HUES6 (cell line): ENCODE results near the gene EXOG.

Source experiments
- H3K27ac ChIP-seq: 2 replicates; pipeline ENCODE4 v1.7.0; 2013; ENCODE audit warnings: low read depth, mild to moderate bottlenecking, low read length, inconsistent platforms
- H3K27me3 ChIP-seq: 2 replicates; pipeline ENCODE4 v1.6.1; 2013; ENCODE audit warnings: low read length; ENCODE audit not compliant: control insufficient read depth, insufficient read depth
- H3K36me3 ChIP-seq: 2 replicates; pipeline ENCODE4 v1.6.1; 2013; ENCODE audit warnings: low read length; ENCODE audit not compliant: control insufficient read depth, insufficient read depth
- H3K4me1 ChIP-seq: 2 replicates; pipeline ENCODE4 v1.6.1; 2013; ENCODE audit warnings: low read length; ENCODE audit not compliant: control insufficient read depth, insufficient read depth
- H3K4me3 ChIP-seq: 2 replicates; pipeline ENCODE4 v1.5.1; 2013; ENCODE audit warnings: low read depth, low read length
- H3K9ac ChIP-seq: one replicate; pipeline ENCODE4 v1.6.1; 2013; ENCODE audit warnings: mild to moderate bottlenecking, low read length
- H3K9me3 ChIP-seq: 2 replicates; pipeline ENCODE4 v1.6.1; 2013; ENCODE audit warnings: low read depth, low read length; ENCODE audit not compliant: control insufficient read depth, insufficient read depth

Gene EXOG

DNA sequence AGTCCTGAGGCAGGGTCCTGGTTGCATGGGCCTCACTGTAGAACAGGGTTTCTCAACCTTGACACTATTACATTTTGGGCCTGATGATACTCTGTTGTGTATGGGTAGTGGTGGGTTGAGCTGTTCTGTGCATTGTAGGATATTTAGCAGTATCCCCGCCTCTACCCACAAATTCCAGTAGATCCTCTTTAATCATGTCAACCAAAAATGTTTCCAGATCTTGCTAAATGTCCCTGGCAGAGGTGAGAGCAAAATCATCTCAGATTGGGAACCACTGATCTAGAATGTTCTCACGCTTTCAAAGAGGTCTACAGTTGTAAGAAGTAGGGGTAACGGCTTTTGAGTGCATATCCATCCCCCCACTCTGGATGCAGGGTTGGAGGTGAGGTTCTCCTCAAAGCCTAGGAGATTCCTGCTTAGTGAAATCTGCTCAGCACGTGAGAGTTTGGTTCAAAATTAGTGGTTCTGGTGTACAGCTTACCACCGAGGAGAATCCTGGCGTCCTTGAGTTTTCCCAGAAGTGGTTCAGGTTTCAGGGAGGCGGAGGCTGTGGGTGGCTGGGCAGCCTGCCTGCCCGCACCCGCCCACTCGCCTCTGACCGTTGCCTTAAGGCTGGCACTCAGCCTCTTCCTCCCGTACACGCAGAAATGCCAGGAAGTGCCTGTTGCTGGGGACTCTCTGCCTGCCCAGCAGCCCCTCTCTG, 37.2 kb upstream of the EXOG start:
- Histone ChIP-seq H3K36me3 (no peaks in the 10 kb centered on the region), H3K9ac (no peak overlapping the region), H3K27ac (no peak overlapping the region), H3K27me3 (no peaks in the 10 kb centered on the region), H3K4me1 (peaks cover 34% of the 10 kb centered on the region), H3K4me3 (no peak overlapping the region), H3K9me3 (peaks cover 5% of the 10 kb centered on the region; the same call in 1 of the 2 replicates)

- Histone ChIP-seq H3K4me1 (peaks cover 34% of the 10 kb centered on the region), H3K27ac (no peak overlapping the region), H3K9me3 (peaks cover 5% of the 10 kb centered on the region; the same call in 1 of the 2 replicates), H3K4me3 (no peak overlapping the region), H3K27me3 (no peaks in the 10 kb centered on the region), H3K36me3 (no peaks in the 10 kb centered on the region), H3K9ac (no peak overlapping the region)
Measured at GRCh38 chr3:38459499-38460048, 36.6 kb upstream of the EXOG start.

GRCh38 chr3:38460377-38461270, 35.5 kb upstream of the EXOG start:
- Histone ChIP-seq H3K4me3 (no peak overlapping the region), H3K9me3 (peaks cover 8% of the 10 kb centered on the region; the same call in 1 of the 2 replicates), H3K27me3 (no peaks in the 10 kb centered on the region), H3K9ac (no peak overlapping the region), H3K4me1 (peaks cover 34% of the 10 kb centered on the region), H3K36me3 (no peaks in the 10 kb centered on the region), H3K27ac (no peak overlapping the region)

- H3K4me1 ChIP-seq: no peaks in the 10 kb centered on the region; the same call in 1 of the 2 replicates
- no peaks in the 10 kb centered on the region for H3K36me3 ChIP-seq
- H3K9me3 ChIP-seq: peaks cover 36% of the 10 kb centered on the region
Measured at GRCh38 chr3:38465588-38466154, 30.5 kb upstream of the EXOG start.

GRCh38 chr3:38468765-38469164, 27.4 kb upstream of the EXOG start:
- no peak overlapping the region for H3K27ac ChIP-seq
- no peaks in the 10 kb centered on the region for H3K27me3 ChIP-seq
- peaks cover 31% of the 10 kb centered on the region for H3K9me3 ChIP-seq
- no peak overlapping the region for H3K9ac ChIP-seq
- H3K4me1 ChIP-seq: no peaks in the 10 kb centered on the region; the same call in 1 of the 2 replicates
- H3K36me3 ChIP-seq: no peaks in the 10 kb centered on the region
- no peak overlapping the region for H3K4me3 ChIP-seq

More at GRCh38 chr3:38465588-38466154, 30.5 kb upstream of the EXOG start:
- Histone ChIP-seq H3K27ac (no peak overlapping the region), H3K27me3 (no peaks in the 10 kb centered on the region), H3K9ac (no peak overlapping the region), H3K4me3 (no peak overlapping the region)

DNA sequence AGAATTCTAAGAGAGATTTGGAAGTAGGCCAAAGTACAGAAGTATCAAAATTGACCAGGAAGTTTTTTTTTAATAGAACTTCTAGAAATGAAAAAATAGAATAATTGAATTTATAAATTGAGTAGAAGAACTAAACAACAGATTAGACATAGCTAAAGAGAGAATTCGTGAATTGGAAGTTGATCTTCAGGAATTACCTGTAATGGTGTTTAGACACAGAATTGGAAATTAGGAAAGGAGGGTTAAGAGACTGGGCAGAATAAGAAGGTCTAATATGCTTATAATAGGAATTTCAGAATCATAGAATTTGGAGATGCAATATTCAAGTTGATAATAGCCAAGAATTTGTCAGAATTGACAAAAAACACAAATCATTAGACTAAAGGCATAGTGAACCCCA, 26.3 kb upstream of the EXOG start:
- H3K4me3 ChIP-seq: no peak overlapping the region
- H3K9me3 ChIP-seq: peaks cover 31% of the 10 kb centered on the region
- H3K27me3 ChIP-seq: no peaks in the 10 kb centered on the region
- H3K27ac ChIP-seq: no peak overlapping the region
- H3K4me1 ChIP-seq: no peaks in the 10 kb centered on the region; the same call in 1 of the 2 replicates
- no peaks in the 10 kb centered on the region for H3K36me3 ChIP-seq
- no peak overlapping the region for H3K9ac ChIP-seq

DNA sequence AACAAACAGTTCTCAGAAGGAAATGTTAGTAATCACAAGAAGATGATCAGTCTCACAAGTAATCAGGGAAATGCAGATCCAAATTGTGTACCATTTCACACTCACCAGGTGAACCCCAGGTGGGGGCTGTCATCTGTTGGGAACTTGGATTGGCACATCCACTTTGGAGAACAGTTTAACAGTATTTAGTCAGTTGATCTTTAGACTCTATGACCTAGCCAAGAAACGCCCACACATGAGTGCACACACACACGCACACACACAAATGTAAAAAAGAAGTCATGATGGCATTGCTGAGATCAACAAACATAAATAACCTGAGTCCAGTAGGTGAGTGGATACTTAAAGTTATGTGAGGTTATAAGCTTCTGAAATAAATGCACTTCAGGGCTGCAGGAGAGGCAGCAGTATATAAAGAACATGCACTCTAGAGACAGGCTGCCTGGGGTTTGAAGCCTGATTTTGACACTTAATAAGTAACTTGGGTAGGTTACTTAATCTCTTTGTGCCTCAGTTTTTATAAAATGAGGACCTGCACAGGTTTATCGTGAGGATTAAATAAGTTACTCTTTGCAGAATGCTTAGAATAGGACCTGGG, 24.8 kb upstream of the EXOG start:
- no peaks in the 10 kb centered on the region; the same call in 1 of the 2 replicates for H3K4me1 ChIP-seq
- peaks cover 22% of the 10 kb centered on the region for H3K9me3 ChIP-seq
- no peak overlapping the region for H3K27ac ChIP-seq
- no peak overlapping the region for H3K4me3 ChIP-seq
- no peaks in the 10 kb centered on the region for H3K27me3 ChIP-seq
- H3K36me3 ChIP-seq: no peaks in the 10 kb centered on the region
- no peak overlapping the region for H3K9ac ChIP-seq

- Histone ChIP-seq H3K27me3 (no peaks in the 10 kb centered on the region), H3K9ac (no peak overlapping the region), H3K36me3 (peaks cover 4% of the 10 kb centered on the region), H3K27ac (no peak overlapping the region), H3K4me3 (no peak overlapping the region), H3K9me3 (peaks cover 22% of the 10 kb centered on the region), H3K4me1 (no peaks in the 10 kb centered on the region; the same call in 1 of the 2 replicates)
Measured at GRCh38 chr3:38472342-38472741, 23.8 kb upstream of the EXOG start.

- H3K27me3 ChIP-seq: no peaks in the 10 kb centered on the region
Measured at GRCh38 chr3:38473229-38473628, 22.9 kb upstream of the EXOG start.

DNA sequence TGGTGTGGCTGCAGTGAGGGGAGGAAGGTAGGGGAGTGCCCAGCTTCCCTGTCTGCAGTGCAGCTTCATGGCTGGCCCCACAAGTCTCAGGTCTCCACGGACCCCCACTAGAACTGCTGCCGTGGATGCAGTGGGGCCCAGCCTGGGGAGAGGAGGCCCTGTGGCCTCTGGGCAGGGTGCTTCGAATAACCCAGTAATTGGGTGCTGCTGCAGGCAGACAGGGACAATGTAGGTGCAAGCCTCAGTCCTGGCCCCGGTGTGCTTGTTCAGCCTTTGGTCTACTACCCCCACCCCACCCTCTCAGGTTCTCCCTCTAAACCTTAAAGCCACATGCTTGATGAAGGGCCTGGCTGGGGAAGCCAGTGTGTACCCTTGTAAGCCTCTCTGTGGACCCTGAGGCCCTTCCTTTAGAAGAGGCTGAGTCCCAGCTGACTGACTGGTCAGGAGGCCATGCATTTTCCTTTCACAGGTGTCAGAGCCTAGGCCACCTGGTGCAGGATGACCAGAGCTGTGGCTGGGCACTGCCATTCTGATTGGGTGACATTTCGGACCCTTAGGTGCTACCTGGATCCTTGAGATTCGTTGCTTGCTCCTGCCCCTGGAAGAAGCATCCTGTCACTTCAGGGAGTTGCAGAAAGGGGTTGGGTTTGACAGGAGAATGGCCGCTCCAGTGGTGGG, 21.1 kb upstream of the EXOG start:
- peaks cover 31% of the 10 kb centered on the region for H3K36me3 ChIP-seq
- no peak overlapping the region for H3K4me3 ChIP-seq
- no peak overlapping the region for H3K9ac ChIP-seq
- H3K9me3 ChIP-seq: peaks cover 4% of the 10 kb centered on the region
- no peaks in the 10 kb centered on the region; the same call in 1 of the 2 replicates for H3K4me1 ChIP-seq
- no peak overlapping the region for H3K27ac ChIP-seq
- H3K27me3 ChIP-seq: no peaks in the 10 kb centered on the region

More at GRCh38 chr3:38473229-38473628, 22.9 kb upstream of the EXOG start:
- Histone ChIP-seq H3K9me3 (peaks cover 22% of the 10 kb centered on the region), H3K4me1 (no peaks in the 10 kb centered on the region; the same call in 1 of the 2 replicates), H3K27ac (no peak overlapping the region), H3K36me3 (peaks cover 13% of the 10 kb centered on the region), H3K4me3 (no peak overlapping the region), H3K9ac (no peak overlapping the region)
